Measurements from ENCODE around the gene POU2F3.

DNA sequence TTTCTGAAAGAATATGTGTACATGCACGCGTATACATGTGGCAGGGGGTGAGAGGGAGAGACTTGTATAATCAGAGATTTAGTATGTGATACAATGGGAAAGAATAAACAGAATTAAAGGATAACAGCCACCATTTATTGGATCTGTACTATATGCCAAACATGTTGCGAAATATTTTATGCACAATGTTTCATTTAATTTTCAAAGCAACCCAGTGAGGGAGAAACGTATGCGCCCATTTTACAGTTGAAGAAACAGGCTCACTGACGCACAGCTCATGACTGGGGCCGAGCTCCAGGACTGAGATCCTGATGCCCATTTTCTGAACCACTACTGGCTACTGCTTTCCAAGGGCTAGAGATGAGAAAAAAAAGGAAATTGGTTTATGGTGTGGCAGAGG, 32.4 kb upstream of the POU2F3 start:
- TF ChIP-seq EZH2 (IDR thresholded peaks at IDR 0.05; ENCODE audit: insufficient read depth, poor library complexity, severe bottlenecking) = no peak
- no peak for TF ChIP-seq EZH2phosphoT487 (IDR thresholded peaks at IDR 0.05; ENCODE audit: insufficient read depth, low read depth)
